Type B pancreatic cell (in vitro differentiated cells): ENCODE data around the gene IL24. TPM values are rescaled to one million over a fixed set of nuclear protein-coding genes. Genes with fewer than 3 reads are reported as not detected.

ENCODE experiments used
- DNase-seq: peaks from one replicate; pipeline ENCODE4 v3.0.0; 2021; ENCODE audit warnings: mixed read lengths; ENCODE audit not compliant: unreplicated experiment; ENCODE audit errors: extremely low spot score
- H3K27ac Mint-ChIP-seq: 2 replicates; pipeline ENCODE4 v1.8.0; 2021; ENCODE audit warnings: mild to moderate bottlenecking, mixed read lengths
- H3K27me3 Mint-ChIP-seq: 2 replicates; pipeline ENCODE4 v1.8.0; 2021; ENCODE audit warnings: mixed read lengths
- H3K36me3 Mint-ChIP-seq: 2 replicates; pipeline ENCODE4 v1.8.0; 2021; ENCODE audit warnings: mixed read lengths
- H3K4me1 Mint-ChIP-seq: one replicate; pipeline ENCODE4 v1.8.0; 2021; ENCODE audit warnings: mixed read lengths; ENCODE audit not compliant: unreplicated experiment
- H3K4me3 Mint-ChIP-seq: 2 replicates; pipeline ENCODE4 v1.8.0; 2021; ENCODE audit warnings: mild to moderate bottlenecking, mixed read lengths
- H3K9me3 Mint-ChIP-seq: 2 replicates; pipeline ENCODE4 v1.8.0; 2021; ENCODE audit warnings: mixed read lengths
- CTCF ChIP-seq: fragments of 200-600 bp; sonication (generic); conservative IDR thresholded peaks from 2 replicates; pipeline ENCODE4 v1.5.0; 2021; ENCODE audit warnings: antibody characterized with exemption, mild to moderate bottlenecking
- total RNA-seq: library from RNA; stranded (reverse); gene quantifications from 2 replicates; pipeline ENCODE4 v1.2.1, GENCODE V29; 2021; ENCODE audit warnings: low replicate concordance

Gene IL24
- total RNA-seq, 1 donor from 2014 or later: not detected

- Mint-ChIP-seq H3K9me3 (no peaks in the 10 kb centered on the region), H3K4me3 (no peak overlapping the region), H3K27ac (no peak overlapping the region), H3K36me3 (no peaks in the 10 kb centered on the region), H3K4me1 (no peaks in the 10 kb centered on the region), H3K27me3 (no peaks in the 10 kb centered on the region)
- no peak for TF ChIP-seq CTCF
- DNase-seq: no peak
These were observed 27.4 kb downstream of the IL24 start for GRCh38 chr1:206924592-206925105.

GRCh38 chr1:206925106-206925736 is 28.0 kb downstream of the IL24 start:
- no peak for DNase-seq
- Mint-ChIP-seq H3K9me3 (no peaks in the 10 kb centered on the region), H3K4me1 (no peaks in the 10 kb centered on the region), H3K27ac (no peak overlapping the region), H3K36me3 (no peaks in the 10 kb centered on the region), H3K4me3 (no peak overlapping the region), H3K27me3 (no peaks in the 10 kb centered on the region)
- no peak for TF ChIP-seq CTCF

GRCh38 chr1:206926286-206926685 is 29.0 kb downstream of the IL24 start:
- no peaks in the 10 kb centered on the region for H3K36me3 Mint-ChIP-seq
- no peak overlapping the region for H3K27ac Mint-ChIP-seq
- no peaks in the 10 kb centered on the region for H3K9me3 Mint-ChIP-seq
- DNase-seq: no peak
- no peaks in the 10 kb centered on the region for H3K4me1 Mint-ChIP-seq
- no peak for TF ChIP-seq CTCF
- no peaks in the 10 kb centered on the region for H3K27me3 Mint-ChIP-seq
- no peak overlapping the region for H3K4me3 Mint-ChIP-seq

GRCh38 chr1:206929524-206929923 is 32.3 kb downstream of the IL24 start:
- TF ChIP-seq CTCF: no peak
- no peak for DNase-seq
- H3K4me1 Mint-ChIP-seq: no peaks in the 10 kb centered on the region
- H3K36me3 Mint-ChIP-seq: no peaks in the 10 kb centered on the region
- no peaks in the 10 kb centered on the region for H3K9me3 Mint-ChIP-seq
- H3K27ac Mint-ChIP-seq: no peak overlapping the region
- H3K4me3 Mint-ChIP-seq: no peak overlapping the region
- H3K27me3 Mint-ChIP-seq: peaks cover 4% of the 10 kb centered on the region

- Mint-ChIP-seq H3K4me3 (no peak overlapping the region), H3K27me3 (peaks cover 4% of the 10 kb centered on the region)
These were observed 33.1 kb downstream of the IL24 start for GRCh38 chr1:206930210-206930798.

More at GRCh38 chr1:206930210-206930798, 33.1 kb downstream of the IL24 start:
- no peak for DNase-seq
- TF ChIP-seq CTCF: no peak
- Mint-ChIP-seq H3K27ac (no peak overlapping the region), H3K36me3 (no peaks in the 10 kb centered on the region), H3K9me3 (no peaks in the 10 kb centered on the region), H3K4me1 (no peaks in the 10 kb centered on the region)
